Activated CD4-positive, CD25-positive, alpha-beta regulatory T cell treated with anti-CD3 and anti-CD28 coated beads, Interleukin-2, amount 50 U/mL, for 24 hours (primary cell): ENCODE results near the gene AGPS.

Source experiments
- ATAC-seq, 2 donors: fragments of 150-1000 bp; cut with Tn5 transposase; one replicate each; pipeline ENCODE4 v1.10.0; 2021; ENCODE audit warnings: mild to moderate bottlenecking in 1 of 2, moderate library complexity in 1 of 2

The AGPS gene

GRCh38 chr2:177553176-177553884 is 160.8 kb downstream of the AGPS start:
- ATAC-seq, result no peak

- no peak for ATAC-seq
Measured at GRCh38 chr2:177554365-177554764, 161.8 kb downstream of the AGPS start.

GRCh38 chr2:177556153-177556552 is 163.6 kb downstream of the AGPS start:
- no peak for ATAC-seq

- ATAC-seq, result no peak
Measured at GRCh38 chr2:177557794-177558193, 165.2 kb downstream of the AGPS start.

DNA sequence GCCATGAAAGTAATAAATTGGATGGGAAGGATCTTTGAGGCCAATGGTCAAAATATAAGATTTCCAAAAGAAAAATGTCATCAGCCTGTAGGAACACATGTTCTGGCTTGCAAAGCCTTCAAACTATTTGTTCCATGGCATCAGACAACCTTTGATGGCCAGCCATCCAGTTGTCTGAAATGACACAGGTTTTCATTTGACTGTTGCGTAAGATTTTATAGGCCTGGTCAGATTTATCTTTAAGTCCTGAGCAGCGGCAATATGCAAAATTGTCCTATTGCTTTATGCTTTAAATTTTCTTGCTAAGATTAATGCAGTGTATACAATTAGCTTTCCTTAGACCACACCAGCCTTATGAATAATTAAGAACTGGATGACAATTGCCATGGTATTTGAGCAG is 167.1 kb downstream of the AGPS start:
- no peak for ATAC-seq

DNA sequence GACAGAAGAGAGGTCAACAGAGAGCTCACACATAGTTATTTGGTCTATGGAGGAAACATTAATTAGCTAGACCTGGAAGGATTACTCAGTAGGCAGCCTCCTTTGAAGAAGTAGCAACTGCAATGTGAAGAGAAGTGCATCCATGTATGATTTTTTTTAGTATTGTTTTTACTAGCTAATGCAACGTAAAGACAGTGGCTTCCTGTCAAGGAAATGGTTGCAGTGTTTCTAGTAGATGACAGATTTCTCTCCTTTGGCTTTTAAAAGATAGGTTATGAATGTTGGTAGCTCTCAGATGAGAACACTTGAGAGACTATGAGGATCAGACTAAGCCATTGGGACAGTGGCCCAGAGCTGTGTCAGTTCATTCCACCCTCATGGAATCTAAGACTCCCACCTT is 175.8 kb downstream of the AGPS start:
- ATAC-seq, result no peak

DNA sequence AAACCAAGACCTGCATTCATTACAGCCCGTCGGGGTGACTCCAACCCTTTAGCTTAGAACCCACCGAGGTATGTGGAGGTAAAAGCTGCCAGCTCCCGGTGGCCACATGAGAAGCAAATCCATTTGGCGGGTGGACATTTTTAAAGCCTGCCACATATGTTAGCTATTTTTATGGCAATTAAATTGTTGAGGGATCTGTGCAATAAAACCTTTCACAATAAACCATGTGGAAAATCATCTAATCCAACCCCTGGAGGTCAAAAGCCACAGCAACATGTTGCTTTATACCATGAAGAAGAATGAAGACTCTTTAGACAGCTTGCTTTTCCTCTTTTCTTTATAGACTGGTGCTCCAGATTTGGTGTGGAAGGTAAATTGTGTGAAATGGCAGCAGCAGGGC is 176.3 kb downstream of the AGPS start:
- ATAC-seq, result no peak

DNA sequence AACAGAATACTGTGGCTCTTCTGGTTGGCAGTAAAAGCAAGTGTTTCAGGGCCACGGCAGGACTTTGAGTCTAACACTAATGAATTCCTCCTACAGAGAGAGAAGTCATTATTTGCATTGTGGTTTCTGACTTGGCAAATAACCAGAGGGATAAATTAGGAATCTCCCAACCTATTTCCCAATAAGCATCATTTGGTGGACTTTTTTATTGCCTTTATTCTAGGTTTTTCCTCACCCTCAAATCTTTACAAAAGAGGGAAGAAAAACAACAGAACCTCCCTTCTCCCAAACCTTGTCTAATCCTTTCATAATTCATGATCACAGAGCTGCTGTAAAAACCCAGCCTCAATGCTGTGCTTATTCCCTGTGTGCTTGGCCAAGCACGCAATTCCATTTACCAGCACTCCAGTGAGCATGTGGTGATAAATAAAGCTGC is 179.7 kb downstream of the AGPS start:
- no peak for ATAC-seq

DNA sequence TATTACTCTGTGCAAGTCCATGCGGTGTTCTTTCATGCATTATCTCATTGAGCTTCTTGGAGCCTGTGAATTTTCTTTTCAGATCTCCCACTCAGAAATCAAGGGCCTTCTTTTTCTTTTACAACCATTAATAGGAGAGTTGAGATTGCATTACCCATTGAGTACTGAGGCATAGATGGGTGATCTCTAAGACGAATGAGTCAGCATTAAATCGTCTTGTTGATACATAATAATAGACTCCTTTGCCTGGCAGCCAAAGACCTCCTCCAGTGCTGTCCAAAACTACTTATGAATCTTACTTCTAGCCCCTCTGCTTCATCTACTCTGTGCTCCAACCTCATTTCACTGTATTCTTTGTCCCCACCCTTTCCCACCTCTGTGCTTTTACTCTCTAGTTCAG is 180.5 kb downstream of the AGPS start:
- no peak for ATAC-seq

DNA sequence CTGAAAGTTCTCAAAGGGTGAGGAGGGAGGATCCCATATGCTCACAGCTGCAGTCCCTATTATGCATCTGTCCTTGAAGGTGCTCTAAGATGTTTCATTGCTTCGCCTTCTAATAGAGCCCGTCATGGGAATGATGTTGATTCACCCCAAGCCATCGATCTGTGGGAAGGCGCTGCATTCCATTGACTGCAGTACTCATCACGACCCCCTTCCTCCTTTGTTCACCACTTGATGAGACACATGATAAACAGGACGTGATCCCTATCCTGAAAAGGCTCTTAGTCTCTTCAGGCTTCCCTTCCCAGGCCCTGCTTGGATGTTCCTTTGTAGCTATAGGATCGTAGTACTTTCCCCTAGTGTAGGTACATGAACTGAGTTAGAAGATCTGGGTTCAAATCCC is 181.8 kb downstream of the AGPS start:
- ATAC-seq, result no peak

GRCh38 chr2:177575358-177575757 is 182.8 kb downstream of the AGPS start:
- no peak for ATAC-seq

DNA sequence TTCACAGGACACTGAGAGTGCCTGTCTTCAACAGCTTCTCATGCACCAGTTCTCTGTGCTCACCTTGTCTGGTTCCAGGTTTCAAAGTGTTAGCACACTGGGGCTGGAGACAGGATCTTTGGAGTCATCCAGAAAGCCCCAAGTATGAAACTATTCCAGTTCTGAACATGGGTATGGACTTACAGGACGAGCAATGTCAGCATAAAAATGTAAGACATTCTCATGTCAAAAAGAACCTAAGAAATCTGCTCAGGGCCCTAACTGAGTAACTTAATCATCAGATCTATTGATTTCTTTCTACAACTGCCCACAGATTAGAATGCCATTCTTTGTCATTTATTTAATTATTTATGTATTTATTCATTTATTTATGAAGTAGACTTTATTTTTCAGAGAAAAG is 184.5 kb downstream of the AGPS start:
- ATAC-seq, result no peak

DNA sequence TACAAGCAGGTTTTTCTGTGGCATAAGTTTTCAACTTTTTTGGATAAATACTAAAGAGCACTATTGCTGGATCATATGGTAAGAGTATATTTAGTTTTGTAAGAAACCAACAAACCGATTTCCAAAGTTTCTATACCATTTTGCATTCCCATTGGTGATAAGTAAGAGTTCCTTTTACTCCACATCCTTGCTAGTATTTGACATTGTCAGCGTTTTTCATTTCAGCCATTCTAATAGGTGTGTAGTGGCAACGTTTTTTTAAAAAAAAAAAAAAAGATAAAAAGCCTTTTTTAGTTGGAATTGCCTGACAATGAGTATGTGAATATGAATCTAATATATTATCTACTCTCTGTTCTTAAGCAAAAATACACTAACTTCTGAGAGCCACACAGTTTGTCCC is 185.9 kb downstream of the AGPS start:
- ATAC-seq, result no peak

GRCh38 chr2:177579486-177580036 is 187.0 kb downstream of the AGPS start:
- no peak for ATAC-seq

GRCh38 chr2:177582000-177582399 is 189.4 kb downstream of the AGPS start:
- no peak for ATAC-seq

DNA sequence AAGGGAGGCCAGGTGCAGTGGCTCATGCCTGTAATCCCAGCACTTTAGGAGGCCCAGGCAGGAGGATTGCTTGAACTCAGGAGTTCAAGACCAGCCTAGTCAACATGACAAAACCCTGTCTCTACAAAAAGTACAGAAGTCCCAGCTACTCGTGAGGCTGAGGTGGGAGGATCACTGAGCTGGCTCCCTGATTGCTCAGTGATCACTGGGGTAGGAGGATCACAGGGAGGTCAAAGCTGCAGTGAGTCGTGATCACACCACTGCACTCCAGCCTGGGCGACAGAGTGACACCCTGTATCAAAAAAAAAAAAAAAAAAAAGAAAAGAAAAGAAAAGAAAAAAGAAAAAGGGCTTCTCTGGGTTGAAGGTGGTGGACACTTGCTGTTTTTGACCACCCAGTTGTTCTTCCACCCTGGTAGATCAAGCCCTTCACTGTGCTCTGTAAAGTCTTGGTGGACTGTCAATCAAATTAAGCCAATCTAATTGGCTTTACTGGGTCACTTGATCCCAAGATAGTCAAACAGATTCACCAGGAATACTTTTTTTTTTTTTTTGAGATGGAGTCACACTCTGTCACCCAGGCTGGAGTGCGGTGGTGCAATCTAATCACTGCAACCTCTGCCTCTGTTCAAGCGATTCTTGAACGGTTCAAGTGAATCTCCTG is 191.6 kb downstream of the AGPS start:
- no peak for ATAC-seq

GRCh38 chr2:177585234-177585863 is 192.8 kb downstream of the AGPS start:
- no peak for ATAC-seq

- no peak for ATAC-seq
Measured at GRCh38 chr2:177586154-177586553, 193.6 kb downstream of the AGPS start.

GRCh38 chr2:177587371-177587770 is 194.8 kb downstream of the AGPS start:
- no peak for ATAC-seq

GRCh38 chr2:177588671-177589070 is 196.1 kb downstream of the AGPS start:
- ATAC-seq, result no peak

DNA sequence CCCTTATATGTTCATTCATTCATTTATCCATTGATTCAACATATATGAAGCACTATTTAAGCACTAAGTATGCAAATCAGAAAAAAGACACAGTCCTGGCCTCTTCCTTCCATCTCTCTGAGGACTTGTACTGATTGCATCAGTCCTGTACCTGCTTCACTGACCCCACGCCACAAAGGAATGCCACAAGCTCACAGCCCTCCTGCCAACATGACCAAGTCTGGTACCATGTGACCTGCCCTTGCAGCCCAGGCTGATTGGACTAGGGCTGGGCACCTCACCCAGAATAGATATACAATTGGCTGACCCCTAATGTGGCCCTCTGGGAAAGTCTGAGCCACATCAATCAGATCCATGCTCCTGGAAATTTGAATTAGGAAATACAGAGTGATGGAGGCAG is 196.6 kb downstream of the AGPS start:
- ATAC-seq, result no peak

DNA sequence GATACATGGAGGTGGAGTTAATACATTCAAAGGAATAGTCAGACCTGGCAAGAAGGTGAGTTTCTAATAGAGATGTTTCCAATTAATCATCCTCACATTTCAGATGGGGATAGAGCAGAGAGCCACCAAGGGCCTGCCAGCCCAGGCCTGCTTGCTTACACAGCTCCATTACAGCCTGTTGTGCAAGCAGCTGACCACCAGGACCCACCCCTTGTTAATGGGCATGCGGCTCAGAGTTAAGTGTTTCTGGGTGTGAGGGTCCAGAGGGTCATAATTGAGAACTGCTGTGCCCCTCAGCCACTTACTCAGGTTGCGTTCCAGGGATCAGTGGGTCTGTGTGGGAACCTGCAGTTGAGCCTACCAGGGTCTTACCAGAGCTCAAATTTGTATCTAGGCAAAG is 199.8 kb downstream of the AGPS start:
- ATAC-seq, result no peak

DNA sequence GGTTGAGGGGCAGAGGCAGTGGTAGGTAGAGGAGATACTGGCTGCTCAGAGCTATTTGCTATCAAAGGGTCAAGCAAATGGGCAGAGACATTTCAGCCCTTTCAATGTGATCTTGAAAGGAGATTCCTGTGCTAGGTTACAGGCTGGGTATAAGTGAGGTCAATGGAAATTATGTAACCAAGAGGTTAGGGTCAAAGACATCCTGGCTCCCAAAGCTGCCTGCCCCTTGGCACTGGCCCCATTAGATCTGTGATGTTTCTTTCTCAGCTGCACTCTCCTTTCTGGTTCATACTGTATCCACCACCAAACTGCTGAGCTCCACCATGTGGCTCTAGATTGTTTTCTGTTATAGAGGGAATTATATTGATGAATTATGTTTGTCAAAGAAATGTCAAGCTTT is 200.4 kb downstream of the AGPS start:
- no peak for ATAC-seq

DNA sequence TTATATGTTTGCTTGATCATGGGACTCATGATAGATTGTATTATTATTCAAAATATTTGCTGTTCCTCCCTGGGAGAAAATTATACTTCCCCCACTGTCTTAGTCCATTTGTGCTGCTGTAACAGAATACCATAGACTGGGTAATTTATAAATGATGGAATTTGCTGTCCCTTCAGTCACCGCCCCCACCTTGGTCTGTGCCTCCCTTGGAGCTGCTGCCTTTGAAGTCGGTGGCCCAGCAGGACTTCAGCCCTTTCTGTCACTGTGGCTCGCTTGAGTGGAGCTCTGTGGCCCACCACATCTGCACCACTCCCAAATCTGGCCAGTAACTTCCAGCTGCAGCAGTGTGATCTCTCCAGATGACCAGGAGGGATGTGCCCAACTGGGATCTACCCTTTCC is 200.8 kb downstream of the AGPS start:
- ATAC-seq, result no peak
